ENCODE measurements around the gene FGFBP1. TPM values are rescaled to one million over a fixed set of nuclear protein-coding genes. Genes with fewer than 3 reads are reported as not detected.

Gene FGFBP1
- total and polyA plus RNA-seq, 12 donors: 0.13 TPM; not detected in 11

GRCh38 chr4:15907430-15907829 is 31.1 kb downstream of the FGFBP1 start:
- no peak for TF ChIP-seq CTCF (IDR thresholded peaks at IDR 0.05)
- no peak overlapping the region for H3K27ac ChIP-seq
- DNase-seq (no peak), ATAC-seq (peak in 1 of 8 donors; percentile 49)
- H3K27me3 ChIP-seq: peaks cover 0 to 35% (median 12%) of the 10 kb centered on the region in 7 donors
- WGBS, 2 donors: 70 to 86% methylated on average over 1 of the region's 1 CpG
- H3K4me1 ChIP-seq: peaks cover 0 to 9% (median 0%) of the 10 kb centered on the region in 9 donors
- H3K36me3 ChIP-seq: no peaks in the 10 kb centered on the region
- H3K9me3 ChIP-seq: no peaks in the 10 kb centered on the region
- no peak overlapping the region for H3K4me3 ChIP-seq
- intact Hi-C loops (cut with DNase I): no loop called here

DNA sequence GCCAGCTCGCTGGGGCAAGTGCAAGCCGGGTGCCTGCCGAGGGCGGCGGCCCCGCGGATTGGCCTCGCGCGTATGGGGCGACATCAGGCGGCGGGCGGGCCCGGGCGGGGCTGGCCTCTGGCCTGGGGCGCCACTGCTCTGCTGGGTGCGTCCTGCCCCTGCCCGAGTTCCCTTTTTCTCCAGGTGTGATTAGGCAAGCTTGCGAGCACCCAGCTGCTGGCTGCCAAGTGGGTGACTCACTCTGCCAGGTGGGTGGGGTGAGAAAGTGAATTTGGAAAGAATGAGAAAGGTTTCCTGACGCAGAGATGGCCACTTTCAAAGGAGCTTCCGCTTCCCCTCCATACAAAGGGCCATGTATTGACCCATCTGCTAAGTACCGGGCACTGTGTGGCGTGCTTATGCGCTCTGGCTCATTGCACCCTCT is 32.5 kb downstream of the FGFBP1 start:
- ATAC-seq: peak in 2 of 8 donors; percentile 30 to 37
- Histone ChIP-seq H3K36me3 (no peaks in the 10 kb centered on the region), H3K27me3 (peaks cover 0 to 27% (median 12%) of the 10 kb centered on the region in 7 donors), H3K4me1 (peaks cover 0 to 20% (median 0%) of the 10 kb centered on the region in 9 donors), H3K27ac (no peak overlapping the region), H3K4me3 (no peak overlapping the region), H3K9me3 (no peaks in the 10 kb centered on the region)
- TF ChIP-seq CTCF (IDR thresholded peaks at IDR 0.05): no peak
- 68 to 69% methylated on average over 23 to 25 of the region's 25 CpGs for WGBS, 2 donors
- intact Hi-C loops (cut with DNase I): no loop called here
- no peak for DNase-seq

DNA sequence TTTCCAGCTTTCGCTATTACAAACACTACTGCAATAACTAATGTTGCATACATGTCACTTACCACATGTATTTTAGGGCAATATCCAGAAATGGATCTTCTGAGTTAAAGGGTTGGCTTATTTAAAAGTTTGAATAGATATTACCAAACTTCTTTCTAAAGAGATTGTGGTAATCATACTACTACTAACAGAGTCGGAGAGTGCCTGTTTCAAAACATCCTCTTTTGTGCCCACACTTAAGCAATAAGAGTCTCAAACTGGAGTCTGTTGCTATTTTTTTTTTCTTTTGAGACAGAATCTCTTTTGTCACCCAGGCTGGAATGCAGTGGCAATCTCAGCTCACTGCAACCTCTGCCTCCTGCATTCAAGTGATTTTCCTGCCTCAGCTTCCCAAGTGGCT is 35.8 kb downstream of the FGFBP1 start:
- no peak for DNase-seq

DNA sequence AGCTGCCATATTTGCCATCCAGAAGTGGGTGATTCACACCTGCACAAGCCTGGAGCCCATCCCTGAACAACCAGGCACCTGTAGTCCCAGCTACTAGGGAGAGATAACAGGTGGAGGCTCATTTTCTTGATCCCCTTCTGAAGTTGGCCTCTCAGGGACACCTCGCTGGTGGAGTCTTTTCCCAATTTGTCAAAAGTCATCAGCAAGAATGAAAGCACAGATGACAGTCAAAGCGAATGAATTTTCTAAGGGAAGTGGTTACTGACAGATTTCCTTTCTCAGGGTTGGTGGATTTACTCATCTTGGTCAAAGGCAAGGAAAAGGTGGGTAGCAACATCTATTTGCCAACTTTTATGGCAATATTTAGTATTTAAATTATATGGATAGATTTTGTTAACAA is 36.5 kb downstream of the FGFBP1 start:
- no peak for DNase-seq
- Histone ChIP-seq H3K4me3 (no peak overlapping the region), H3K9me3 (no peaks in the 10 kb centered on the region), H3K27ac (no peak overlapping the region), H3K36me3 (no peaks in the 10 kb centered on the region), H3K27me3 (peaks cover 0 to 19% (median 8%) of the 10 kb centered on the region in 7 donors), H3K4me1 (peaks cover 0 to 20% (median 0%) of the 10 kb centered on the region in 9 donors)
- ATAC-seq: no peak
- 75 to 77% methylated on average over 2 of the region's 2 CpGs for WGBS, 2 donors
- intact Hi-C loops (cut with DNase I): no loop called here
- TF ChIP-seq CTCF (IDR thresholded peaks at IDR 0.05): no peak

More for the DNA sequence above, 35.8 kb downstream of the FGFBP1 start:
- Histone ChIP-seq H3K27me3 (peaks cover 0 to 20% (median 9%) of the 10 kb centered on the region in 7 donors), H3K4me1 (peaks cover 0 to 20% (median 0%) of the 10 kb centered on the region in 9 donors), H3K27ac (no peak overlapping the region), H3K36me3 (no peaks in the 10 kb centered on the region), H3K4me3 (no peak overlapping the region), H3K9me3 (no peaks in the 10 kb centered on the region)
- ATAC-seq: no peak
- TF ChIP-seq CTCF (IDR thresholded peaks at IDR 0.05): no peak
- intact Hi-C loops (cut with DNase I): no loop called here
- WGBS, 2 donors: 86 to 91% methylated on average over 2 of the region's 2 CpGs
